K562 (cell line): ENCODE data around the gene DUS1L. TPM values are rescaled to one million over a fixed set of nuclear protein-coding genes. Genes with fewer than 3 reads are reported as not detected.
A peak's percentile ranks its signal among the peaks of the same experiment; 100 is the strongest.

Experiments used
- ATAC-seq: fragments of 200-7000 bp; cut with Tn5 transposase; 3 replicates; pipeline ENCODE4 v1.9.1; 2020; ENCODE audit warnings: moderate library complexity
- BruUV-seq: library from RNA; stranded (reverse); fragments of 400-500 nt; replicated peaks from 2 replicates; lab custom pipeline; 2021; lab: Mats Ljungman, UMichigan
- CTCF ChIA-PET: fragments of 300-600 bp; formaldehyde crosslinking; extraction: SDS; loops from one replicate; lab custom pipeline; 2021; ENCODE audit warnings: low intra/inter-chr PET ratio; lab: Yijun Ruan, JAX
- POLR2A ChIA-PET: fragments of 300-600, 350-650 bp; sonication (Branson Sonifier 250); formaldehyde crosslinking; extraction: SDS; loops from one replicate; lab custom pipeline; 2021; ENCODE audit warnings: antibody characterized with exemption, inconsistent platforms; lab: Yijun Ruan, JAX
- DNase-seq, 4 experiments: peaks; one replicate each; pipeline versions ENCODE4 v3.0.0 to v3.0.0-alpha.2; 2011 to 2018; ENCODE audit warnings: low spot score in 3 of 4, mixed read lengths in 3 of 4; ENCODE audit errors: extremely low read depth in 1 of 4
- FAIRE-seq: peaks from 2 replicates; lab custom pipeline; 2011; peaks lifted over from hg19 to GRCh38; lab: Jason Lieb, UNC
- H2AFZ ChIP-seq: 2 replicates; pipeline ENCODE4 v1.6.0; 2011; ENCODE audit warnings: low read depth, low read length, control low read depth, inconsistent platforms
- H3K27ac ChIP-seq: fragments of 200-600 bp; 3 replicates; pipeline ENCODE4 v1.8.0; 2011; ENCODE audit warnings: low read depth, mild to moderate bottlenecking, control low read depth, inconsistent platforms, low read length, moderate library complexity, mixed read lengths; ENCODE audit errors: extremely low read depth
- H3K27me3 ChIP-seq, 2 experiments: fragments of 300-600 bp in 1 of 2; 2 replicates in 1 of 2; 3 replicates in 1 of 2; pipeline versions ENCODE4 v1.6.0 to v1.8.0; 2011; ENCODE audit warnings: inconsistent platforms in 2 of 2, low read length in 2 of 2, mild to moderate bottlenecking in 1 of 2, mixed read lengths in 1 of 2, moderate library complexity in 1 of 2; ENCODE audit not compliant: control insufficient read depth in 2 of 2, insufficient read depth in 2 of 2
- H3K36me3 ChIP-seq: fragments of 300-600 bp; 3 replicates; pipeline ENCODE4 v1.8.0; 2011; ENCODE audit warnings: mild to moderate bottlenecking, low read length, inconsistent platforms; ENCODE audit not compliant: control insufficient read depth, insufficient read depth
- H3K4me1 ChIP-seq, 2 experiments: fragments of 200-600 bp in 1 of 2; replicated peaks in 1 of 2; 2 replicates in 1 of 2; 3 replicates in 1 of 2; pipeline versions ENCODE4 v1.5.1 to v1.8.0; 2011; ENCODE audit warnings: inconsistent platforms in 2 of 2, low read length in 2 of 2, mild to moderate bottlenecking in 1 of 2, mixed read lengths in 1 of 2, moderate library complexity in 1 of 2; ENCODE audit not compliant: control insufficient read depth in 2 of 2, insufficient read depth in 2 of 2
- H3K4me2 ChIP-seq: 2 replicates; pipeline ENCODE4 v1.6.1; 2011; ENCODE audit warnings: low read length, control low read depth, inconsistent platforms, mixed read lengths; ENCODE audit not compliant: insufficient read depth
- H3K4me3 ChIP-seq: fragments of 200-600 bp; sonication (generic), shearing (Covaris generic); 2 replicates; pipeline ENCODE4 v1.5.1; 2016; ENCODE audit warnings: control low read depth, inconsistent platforms
- H3K79me2 ChIP-seq: fragments of 200-600 bp; 3 replicates; pipeline ENCODE4 v1.8.0; 2011; ENCODE audit warnings: low read length, inconsistent platforms; ENCODE audit not compliant: control insufficient read depth, insufficient read depth
- H3K9ac ChIP-seq, 2 experiments: 2 replicates each; pipeline versions ENCODE4 v1.6.0 to v1.6.1; 2011; ENCODE audit warnings: low read depth in 2 of 2, low read length in 2 of 2, control low read depth in 1 of 2, inconsistent platforms in 1 of 2, mild to moderate bottlenecking in 1 of 2, mixed read lengths in 1 of 2; ENCODE audit not compliant: insufficient read depth in 1 of 2
- H3K9me1 ChIP-seq: one replicate; pipeline ENCODE4 v1.6.0; 2011; ENCODE audit warnings: inconsistent platforms, mild to moderate bottlenecking, low read length, moderate library complexity; ENCODE audit not compliant: control insufficient read depth, insufficient read depth
- H3K9me3 ChIP-seq: replicated peaks from 2 replicates; pipeline ENCODE4 v1.5.1; 2011; ENCODE audit warnings: low read depth, low read length, inconsistent platforms; ENCODE audit not compliant: control insufficient read depth, insufficient read depth
- H4K20me1 ChIP-seq: replicated peaks from 2 replicates; pipeline ENCODE4 v1.6.1; 2011; ENCODE audit warnings: low read length, inconsistent platforms, mixed read lengths; ENCODE audit not compliant: control insufficient read depth, insufficient read depth
- CBX1 ChIP-seq: sonication (generic); IDR thresholded peaks from 2 replicates; pipeline ENCODE4 v1.6.1; 2016; ENCODE audit warnings: antibody characterized with exemption, low read depth, mild to moderate bottlenecking
- MAZ ChIP-seq, 2 experiments: fragments of 450-650 bp in 1 of 2; sonication (generic) in 1 of 2; formaldehyde crosslinking; IDR thresholded peaks in 1 of 2; conservative IDR thresholded peaks in 1 of 2; 2 replicates each; pipeline versions ENCODE4 v1.4.0 to v1.5.0; 2020; ENCODE audit warnings: mild to moderate bottlenecking in 1 of 2, missing genetic modification reagents in 1 of 2
- PML ChIP-seq: IDR thresholded peaks from 2 replicates; pipeline ENCODE4 v1.6.1; 2012; ENCODE audit warnings: low read length, inconsistent platforms
- POLR2A ChIP-seq: fragments of 450-650 bp; conservative IDR thresholded peaks from 2 replicates; pipeline ENCODE4 v1.6.1; 2016
- POLR2AphosphoS5 ChIP-seq: IDR thresholded peaks from 2 replicates; pipeline ENCODE4 v1.6.1; 2011; ENCODE audit warnings: mild to moderate bottlenecking, low read depth, low read length, moderate library complexity; ENCODE audit not compliant: control insufficient read depth, insufficient read depth
- POLR2G ChIP-seq: fragments of 200-400 bp; formaldehyde crosslinking; IDR thresholded peaks from 2 replicates; pipeline ENCODE4 v1.6.1; 2017; ENCODE audit warnings: low read depth, mild to moderate bottlenecking, antibody characterized with exemption, low read length, moderate library complexity
- RBM22 ChIP-seq: fragments of 200-400 bp; formaldehyde crosslinking; IDR thresholded peaks from 2 replicates; pipeline ENCODE4 v1.6.1; 2018; ENCODE audit warnings: low read length, low read depth; ENCODE audit not compliant: poor library complexity, severe bottlenecking
- SP1 ChIP-seq: sonication (generic); formaldehyde crosslinking; IDR thresholded peaks from 2 replicates; pipeline ENCODE4 v1.8.1; 2022; ENCODE audit warnings: mild to moderate bottlenecking, missing genetic modification reagents
- STAT6 ChIP-seq: sonication (generic); formaldehyde crosslinking; IDR thresholded peaks from 2 replicates; pipeline ENCODE4 v1.8.1; 2023; ENCODE audit warnings: mild to moderate bottlenecking, missing genetic modification reagents
- SUPT5H ChIP-seq: fragments of 450-650 bp; IDR thresholded peaks from 2 replicates; pipeline ENCODE4 v1.6.1; 2016
- YY1 ChIP-seq, 3 experiments: IDR thresholded peaks; 2 replicates each; pipeline ENCODE4 v1.6.1; 2011; ENCODE audit warnings: low read length in 2 of 3, mild to moderate bottlenecking in 2 of 3, moderate library complexity in 2 of 3, borderline replicate concordance in 1 of 3, control low read depth in 1 of 3, low read depth in 1 of 3; ENCODE audit not compliant: insufficient read depth in 3 of 3, insufficient replicate concordance in 2 of 3, control insufficient read depth in 1 of 3, insufficient read length in 1 of 3; ENCODE audit errors: extremely low read depth in 1 of 3
- WGBS: fragments of 100-300 bp; shearing (Covaris generic); methylation state at CpG from one replicate; pipeline ENCODE4 v1.1.6; 2016; ENCODE audit warnings: low coverage, mixed read lengths; ENCODE audit not compliant: insufficient coverage; ENCODE audit errors: missing lambda C conversion rate; 5-methylcytosine and 5-hydroxymethylcytosine counted together
- in situ Hi-C: fragments of 300-500 bp; cut with MboI; formaldehyde crosslinking; loops from 4 replicates; pipeline ENCODE4 v1.15.0; 2018; ENCODE audit warnings: inconsistent platforms, mixed read lengths
- intact Hi-C: fragments of 100-400 bp; cut with micrococcal nuclease; formaldehyde crosslinking; loops from 2 replicates; pipeline ENCODE4 v1.14.2; 2022
- polyA plus RNA-seq, 8 experiments: library from polyadenylated mRNA; depleted of rRNA in 4 of 8; stranded (reverse) in 5 of 8; unstranded in 3 of 8; fragments of >200 nt; fragmentation: Nextera tagmentation in 2 of 8; fragmentation: Illumina TruSeq in 1 of 8; extraction: Ambion mirVana in 2 of 8; extraction: Trizol in 1 of 8; gene quantifications; 2 replicates each; pipeline versions ENCODE4 v1.2.1 to v1.2.3, GENCODE V29; 2011 to 2014; ENCODE audit warnings: inconsistent platforms in 1 of 8, missing spikeins in 1 of 8
- total RNA-seq, 7 experiments: library from RNA; depleted of rRNA in 6 of 7; stranded (reverse); fragments of >200 nt in 6 of 7; fragmentation: Illumina TruSeq in 2 of 7; extraction: Trizol in 2 of 7; gene quantifications; 2 replicates each; pipeline versions ENCODE4 v1.2.1 to v1.2.3, GENCODE V29; 2011 to 2021; ENCODE audit warnings: low replicate concordance in 1 of 7

DUS1L gene
- total and polyA plus RNA-seq, 9 of the 15 experiments (the other 6 are each of a cell fraction or from before 2014, with no cell fraction given), result 7.8 to 210 (median 83.9) TPM

GRCh38 chr17:82092094-82092586, 26.5 kb upstream of the DUS1L start:
- no peaks in the 10 kb centered on the region for H3K27me3 ChIP-seq
- in situ Hi-C loops (no loop called here), intact Hi-C loops (no loop called here)
- FAIRE-seq (no peak), DNase-seq (no peak), ATAC-seq (no peak)
- 96% methylated on average over 21 of the region's 23 CpGs for WGBS
- no peak overlapping the region for H3K27ac ChIP-seq
- H3K4me2 ChIP-seq, result no peak overlapping the region
- no TSS peak for BruUV-seq
- H3K9me1 ChIP-seq, result no peaks in the 10 kb centered on the region
- H3K79me2 ChIP-seq, result peaks cover 64% of the 10 kb centered on the region
- peaks cover 14 to 71% of the 10 kb centered on the region in 2 experiments; a peak in 4 of 5 replicates for H3K4me1 ChIP-seq
- no peak overlapping the region for H3K4me3 ChIP-seq
- peaks cover 36% of the 10 kb centered on the region for H4K20me1 ChIP-seq
- H3K36me3 ChIP-seq, result peaks cover 95% of the 10 kb centered on the region
- peak; percentile 9; the same call in 1 of the 2 replicates for TF ChIP-seq POLR2A
- TF ChIP-seq POLR2G, result peak; percentile 40
- TF ChIP-seq SP1 (CRISPR knock-in tag), result no peak
- no peak for TF ChIP-seq CBX1
- TF ChIP-seq YY1 (IDR thresholded peaks at IDR 0.05; ENCODE audit: borderline replicate concordance in 1 of 3, control insufficient read depth in 1 of 3, extremely low read depth in 1 of 3, insufficient read depth in 3 of 3, insufficient read length in 1 of 3, insufficient replicate concordance in 2 of 3, low read depth in 1 of 3, low read length in 2 of 3), result peak in 1 of 3 experiments; percentile 4
- TF ChIP-seq POLR2AphosphoS5, result peak; percentile 56
- no peak for TF ChIP-seq STAT6 (CRISPR knock-in tag)
- TF ChIP-seq RBM22, result peak; percentile 54
- TF ChIP-seq SUPT5H, result peak; percentile 33; the same call in 1 of the 2 replicates
- TF ChIP-seq MAZ (CRISPR knock-in tag; conservative IDR thresholded peaks at IDR 0.05 in 1 of 2, IDR thresholded peaks at IDR 0.05 in 1 of 2), result no peak
- 0 out of 2 replicates have a peak, but pooled peaks have one; percentile 7 for TF ChIP-seq PML
- peak overlapping the region in 1 of 2 experiments; percentile 48; a peak in 1 of 4 replicates for H3K9ac ChIP-seq
- CTCF ChIA-PET, result interaction anchor here (0.7 kb wide), 1 partner anchor 61 kb away, joined by 3 read pairs; no protein-coding TSS in a partner anchor
- no peak overlapping the region for H2AFZ ChIP-seq
- no peaks in the 10 kb centered on the region for H3K9me3 ChIP-seq
- POLR2A ChIA-PET, result interaction anchor here (0.7 to 1.2 kb wide), 5 partner anchors 9 to 16 kb away, joined by 3 to 5 read pairs (median 4); no protein-coding TSS in a partner anchor
